K562 (cell line): ENCODE data around the gene TCF20. TPM values are rescaled to one million over a fixed set of nuclear protein-coding genes. Genes with fewer than 3 reads are reported as not detected.

Experiments
- GABPA ChIP-seq: fragments of 200-800 bp; sonication (Bioruptor generic); conservative IDR thresholded peaks from 2 replicates; pipeline ENCODE4 v1.6.1; 2016; ENCODE audit warnings: low read depth, missing genetic modification characterization, missing compliant biosample characterization
- GATAD2A ChIP-seq: fragments of 450-650 bp; IDR thresholded peaks from 2 replicates; pipeline ENCODE4 v1.6.1; 2017
- HINFP ChIP-seq: fragments of 450-650 bp; conservative IDR thresholded peaks from 2 replicates; pipeline ENCODE4 v1.6.1; 2016; ENCODE audit warnings: missing genetic modification characterization, low read depth, mild to moderate bottlenecking, control low read depth, missing compliant biosample characterization
- NCOR1 ChIP-seq: fragments of 450-650 bp; IDR thresholded peaks from 2 replicates; pipeline ENCODE4 v1.6.1; 2016; ENCODE audit warnings: mild to moderate bottlenecking, moderate library complexity
- PTRF ChIP-seq: fragments of 450-650 bp; IDR thresholded peaks from 2 replicates; pipeline ENCODE4 v1.6.1; 2016; ENCODE audit warnings: mild to moderate bottlenecking, missing genetic modification characterization, missing compliant biosample characterization
- RNF219 ChIP-seq: fragments of 250-450 bp; sonication (Bioruptor Pico); IDR thresholded peaks from 2 replicates; pipeline ENCODE4 v1.5.0; 2022; ENCODE audit warnings: mild to moderate bottlenecking
- RREB1 ChIP-seq: fragments of 250-450 bp; sonication (Bioruptor Pico); IDR thresholded peaks from 2 replicates; pipeline ENCODE4 v1.4.0; 2020
- SMARCE1 ChIP-seq: fragments of 450-650 bp; IDR thresholded peaks from 2 replicates; pipeline ENCODE4 v1.7.1; 2016; ENCODE audit warnings: mild to moderate bottlenecking
- SREBF2 ChIP-seq: sonication (generic); formaldehyde crosslinking; IDR thresholded peaks from 2 replicates; pipeline ENCODE4 v1.4.0; 2020; ENCODE audit warnings: mild to moderate bottlenecking, missing genetic modification reagents
- WHSC1 ChIP-seq: IDR thresholded peaks from one replicate; pipeline ENCODE4 v1.6.1; 2012; ENCODE audit warnings: low read length, control low read depth, inconsistent platforms
- ZEB2 ChIP-seq: fragments of 450-650 bp; IDR thresholded peaks from 2 replicates; pipeline ENCODE4 v1.6.1; 2016
- ZNF764 ChIP-seq: fragments of 250-450 bp; sonication (Bioruptor Pico); IDR thresholded peaks from 2 replicates; pipeline ENCODE4 v1.4.0; 2020; ENCODE audit warnings: low read depth, mild to moderate bottlenecking, moderate library complexity
- polyA plus RNA-seq, 8 experiments: library from polyadenylated mRNA; depleted of rRNA in 4 of 8; stranded (reverse) in 5 of 8; unstranded in 3 of 8; fragments of >200 nt; fragmentation: Nextera tagmentation in 2 of 8; fragmentation: Illumina TruSeq in 1 of 8; extraction: Ambion mirVana in 2 of 8; extraction: Trizol in 1 of 8; gene quantifications; 2 replicates each; pipeline versions ENCODE4 v1.2.1 to v1.2.3, GENCODE V29; 2011 to 2014; ENCODE audit warnings: inconsistent platforms in 1 of 8, missing spikeins in 1 of 8
- total RNA-seq, 7 experiments: library from RNA; depleted of rRNA in 6 of 7; stranded (reverse); fragments of >200 nt in 6 of 7; fragmentation: Illumina TruSeq in 2 of 7; extraction: Trizol in 2 of 7; gene quantifications; 2 replicates each; pipeline versions ENCODE4 v1.2.1 to v1.2.3, GENCODE V29; 2011 to 2021; ENCODE audit warnings: low replicate concordance in 1 of 7

The TCF20 gene
- total and polyA plus RNA-seq, 9 of the 15 experiments (the other 6 are each of a cell fraction or from before 2014, with no cell fraction given): 0.35 to 43.6 (median 17.5) TPM

- no peak for TF ChIP-seq GATAD2A
- TF ChIP-seq WHSC1: no peak
- TF ChIP-seq PTRF: no peak
- TF ChIP-seq GABPA (tag): no peak
- TF ChIP-seq RREB1 (CRISPR knock-in tag): no peak
- no peak for TF ChIP-seq ZNF764 (CRISPR knock-in tag)
- TF ChIP-seq HINFP (tag): no peak
- TF ChIP-seq ZEB2: no peak
- TF ChIP-seq SMARCE1: no peak
- no peak for TF ChIP-seq RNF219 (CRISPR knock-in tag)
- TF ChIP-seq NCOR1: no peak
- TF ChIP-seq SREBF2 (CRISPR knock-in tag): no peak
These were observed 6.5 kb downstream of the TCF20 start (continued) for GRCh38 chr22:42263944-42264343.
